H1 (cell line): Measurements from ENCODE around the gene AFF2. TPM values are rescaled to one million over a fixed set of nuclear protein-coding genes. Genes with fewer than 3 reads are reported as not detected.

Experiments
- ATF3 ChIP-seq: IDR thresholded peaks from 2 replicates; pipeline ENCODE4 v1.6.1; 2011; ENCODE audit warnings: low read depth, mild to moderate bottlenecking, low read length; ENCODE audit not compliant: insufficient read depth
- CBX8 ChIP-seq: fragments of 300-800, 300-1000 bp; sonication (generic); IDR thresholded peaks from 2 replicates; pipeline ENCODE4 v1.7.1; 2016; ENCODE audit warnings: low read depth, low read length, borderline replicate concordance
- CREB1 ChIP-seq: IDR thresholded peaks from 2 replicates; pipeline ENCODE4 v1.6.1; 2012; ENCODE audit warnings: inconsistent platforms
- KDM4A ChIP-seq: IDR thresholded peaks from one replicate; pipeline ENCODE4 v1.7.1; 2012; ENCODE audit warnings: low read depth, mild to moderate bottlenecking, moderate library complexity, low read length, inconsistent platforms; ENCODE audit not compliant: severe bottlenecking
- TAF1 ChIP-seq: IDR thresholded peaks from 2 replicates; pipeline ENCODE4 v1.6.1; 2011; ENCODE audit warnings: mild to moderate bottlenecking, low read depth, low read length
- polyA plus RNA-seq, 7 experiments: library from polyadenylated mRNA; depleted of rRNA in 3 of 7; stranded (reverse) in 5 of 7; unstranded in 2 of 7; fragments of >200 nt in 5 of 7; fragments of 200-250 nt in 2 of 7; gene quantifications; 1 replicate in 5 of 7; 2 replicates in 1 of 7; 4 replicates in 1 of 7; pipeline versions ENCODE4 v1.2.1 to v1.2.3, GENCODE V29; 2011 to 2013; ENCODE audit warnings: missing spikeins in 2 of 7, mixed read lengths in 2 of 7
- total RNA-seq: library from RNA; stranded (reverse); fragmentation: NEBNext Ultra II Directional; extraction: Animal tissue kit (Norgen Biotek cat#: 25700); gene quantifications from 2 replicates; pipeline ENCODE4 v1.2.1, GENCODE V29; 2021
- TF ChIP-seq, protein P1 (sequence below): fragments of 300-600 bp; sonication (generic); IDR thresholded peaks from 2 replicates; pipeline ENCODE4 v1.7.1; 2012; ENCODE audit warnings: low read length, moderate library complexity, mild to moderate bottlenecking, inconsistent platforms; ENCODE audit not compliant: insufficient replicate concordance

The AFF2 gene
- total and polyA plus RNA-seq, 2 of the 8 experiments (the other 6 are each of a cell fraction or from before 2014, with no cell fraction given) = 2.0 to 7.3 TPM

GRCh38 chrX:148723551-148723950, 223.1 kb downstream of the AFF2 start (continued):
- no peak for TF ChIP-seq KDM4A
- no peak for TF ChIP-seq ATF3
- no peak for TF ChIP-seq CBX8
- no peak for TF ChIP-seq CREB1
- TF ChIP-seq, protein P1, sequence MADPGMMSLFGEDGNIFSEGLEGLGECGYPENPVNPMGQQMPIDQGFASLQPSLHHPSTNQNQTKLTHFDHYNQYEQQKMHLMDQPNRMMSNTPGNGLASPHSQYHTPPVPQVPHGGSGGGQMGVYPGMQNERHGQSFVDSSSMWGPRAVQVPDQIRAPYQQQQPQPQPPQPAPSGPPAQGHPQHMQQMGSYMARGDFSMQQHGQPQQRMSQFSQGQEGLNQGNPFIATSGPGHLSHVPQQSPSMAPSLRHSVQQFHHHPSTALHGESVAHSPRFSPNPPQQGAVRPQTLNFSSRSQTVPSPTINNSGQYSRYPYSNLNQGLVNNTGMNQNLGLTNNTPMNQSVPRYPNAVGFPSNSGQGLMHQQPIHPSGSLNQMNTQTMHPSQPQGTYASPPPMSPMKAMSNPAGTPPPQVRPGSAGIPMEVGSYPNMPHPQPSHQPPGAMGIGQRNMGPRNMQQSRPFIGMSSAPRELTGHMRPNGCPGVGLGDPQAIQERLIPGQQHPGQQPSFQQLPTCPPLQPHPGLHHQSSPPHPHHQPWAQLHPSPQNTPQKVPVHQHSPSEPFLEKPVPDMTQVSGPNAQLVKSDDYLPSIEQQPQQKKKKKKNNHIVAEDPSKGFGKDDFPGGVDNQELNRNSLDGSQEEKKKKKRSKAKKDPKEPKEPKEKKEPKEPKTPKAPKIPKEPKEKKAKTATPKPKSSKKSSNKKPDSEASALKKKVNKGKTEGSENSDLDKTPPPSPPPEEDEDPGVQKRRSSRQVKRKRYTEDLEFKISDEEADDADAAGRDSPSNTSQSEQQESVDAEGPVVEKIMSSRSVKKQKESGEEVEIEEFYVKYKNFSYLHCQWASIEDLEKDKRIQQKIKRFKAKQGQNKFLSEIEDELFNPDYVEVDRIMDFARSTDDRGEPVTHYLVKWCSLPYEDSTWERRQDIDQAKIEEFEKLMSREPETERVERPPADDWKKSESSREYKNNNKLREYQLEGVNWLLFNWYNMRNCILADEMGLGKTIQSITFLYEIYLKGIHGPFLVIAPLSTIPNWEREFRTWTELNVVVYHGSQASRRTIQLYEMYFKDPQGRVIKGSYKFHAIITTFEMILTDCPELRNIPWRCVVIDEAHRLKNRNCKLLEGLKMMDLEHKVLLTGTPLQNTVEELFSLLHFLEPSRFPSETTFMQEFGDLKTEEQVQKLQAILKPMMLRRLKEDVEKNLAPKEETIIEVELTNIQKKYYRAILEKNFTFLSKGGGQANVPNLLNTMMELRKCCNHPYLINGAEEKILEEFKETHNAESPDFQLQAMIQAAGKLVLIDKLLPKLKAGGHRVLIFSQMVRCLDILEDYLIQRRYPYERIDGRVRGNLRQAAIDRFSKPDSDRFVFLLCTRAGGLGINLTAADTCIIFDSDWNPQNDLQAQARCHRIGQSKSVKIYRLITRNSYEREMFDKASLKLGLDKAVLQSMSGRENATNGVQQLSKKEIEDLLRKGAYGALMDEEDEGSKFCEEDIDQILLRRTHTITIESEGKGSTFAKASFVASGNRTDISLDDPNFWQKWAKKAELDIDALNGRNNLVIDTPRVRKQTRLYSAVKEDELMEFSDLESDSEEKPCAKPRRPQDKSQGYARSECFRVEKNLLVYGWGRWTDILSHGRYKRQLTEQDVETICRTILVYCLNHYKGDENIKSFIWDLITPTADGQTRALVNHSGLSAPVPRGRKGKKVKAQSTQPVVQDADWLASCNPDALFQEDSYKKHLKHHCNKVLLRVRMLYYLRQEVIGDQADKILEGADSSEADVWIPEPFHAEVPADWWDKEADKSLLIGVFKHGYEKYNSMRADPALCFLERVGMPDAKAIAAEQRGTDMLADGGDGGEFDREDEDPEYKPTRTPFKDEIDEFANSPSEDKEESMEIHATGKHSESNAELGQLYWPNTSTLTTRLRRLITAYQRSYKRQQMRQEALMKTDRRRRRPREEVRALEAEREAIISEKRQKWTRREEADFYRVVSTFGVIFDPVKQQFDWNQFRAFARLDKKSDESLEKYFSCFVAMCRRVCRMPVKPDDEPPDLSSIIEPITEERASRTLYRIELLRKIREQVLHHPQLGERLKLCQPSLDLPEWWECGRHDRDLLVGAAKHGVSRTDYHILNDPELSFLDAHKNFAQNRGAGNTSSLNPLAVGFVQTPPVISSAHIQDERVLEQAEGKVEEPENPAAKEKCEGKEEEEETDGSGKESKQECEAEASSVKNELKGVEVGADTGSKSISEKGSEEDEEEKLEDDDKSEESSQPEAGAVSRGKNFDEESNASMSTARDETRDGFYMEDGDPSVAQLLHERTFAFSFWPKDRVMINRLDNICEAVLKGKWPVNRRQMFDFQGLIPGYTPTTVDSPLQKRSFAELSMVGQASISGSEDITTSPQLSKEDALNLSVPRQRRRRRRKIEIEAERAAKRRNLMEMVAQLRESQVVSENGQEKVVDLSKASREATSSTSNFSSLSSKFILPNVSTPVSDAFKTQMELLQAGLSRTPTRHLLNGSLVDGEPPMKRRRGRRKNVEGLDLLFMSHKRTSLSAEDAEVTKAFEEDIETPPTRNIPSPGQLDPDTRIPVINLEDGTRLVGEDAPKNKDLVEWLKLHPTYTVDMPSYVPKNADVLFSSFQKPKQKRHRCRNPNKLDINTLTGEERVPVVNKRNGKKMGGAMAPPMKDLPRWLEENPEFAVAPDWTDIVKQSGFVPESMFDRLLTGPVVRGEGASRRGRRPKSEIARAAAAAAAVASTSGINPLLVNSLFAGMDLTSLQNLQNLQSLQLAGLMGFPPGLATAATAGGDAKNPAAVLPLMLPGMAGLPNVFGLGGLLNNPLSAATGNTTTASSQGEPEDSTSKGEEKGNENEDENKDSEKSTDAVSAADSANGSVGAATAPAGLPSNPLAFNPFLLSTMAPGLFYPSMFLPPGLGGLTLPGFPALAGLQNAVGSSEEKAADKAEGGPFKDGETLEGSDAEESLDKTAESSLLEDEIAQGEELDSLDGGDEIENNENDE = no peak
- TF ChIP-seq TAF1 = no peak
